ENCODE data around the gene NCOR2. TPM values are rescaled to one million over a fixed set of nuclear protein-coding genes. Genes with fewer than 3 reads are reported as not detected.
A peak's percentile ranks its signal among the peaks of the same experiment; 100 is the strongest.

Gene NCOR2
- total RNA-seq, 1 donor from 2014 or later = 134 TPM

GRCh38 chr12:124571556-124571955, 4.1 kb upstream of the NCOR2 start:
- peaks cover 14% of the 10 kb centered on the region in 2 donors for H3K4me1 ChIP-seq
- no peak overlapping the region for H3K27ac ChIP-seq
- H3K36me3 ChIP-seq = no peaks in the 10 kb centered on the region
- no peak for TF ChIP-seq CTCF (IDR thresholded peaks at IDR 0.05)
- intact Hi-C loops (cut with DNase I) = no loop called here
- H3K4me3 ChIP-seq = no peak overlapping the region
- peaks cover 0 to under 1% of the 10 kb centered on the region in 2 donors for H3K9me3 ChIP-seq
- no peak for DNase-seq (ENCODE audit: low spot score in 2 of 2)
- no peaks in the 10 kb centered on the region for H3K27me3 ChIP-seq

- Histone ChIP-seq H3K27ac (no peak overlapping the region), H3K4me3 (no peak overlapping the region), H3K36me3 (no peaks in the 10 kb centered on the region), H3K9me3 (no peaks in the 10 kb centered on the region), H3K27me3 (no peaks in the 10 kb centered on the region), H3K4me1 (peaks cover 14 to 16% of the 10 kb centered on the region in 2 donors)
- DNase-seq (ENCODE audit: low spot score in 2 of 2) = no peak
- intact Hi-C loops (cut with DNase I) = no loop called here
- TF ChIP-seq CTCF (IDR thresholded peaks at IDR 0.05) = no peak
Observed at GRCh38 chr12:124570810-124571209, 3.4 kb upstream of the NCOR2 start.

- no peaks in the 10 kb centered on the region for H3K27me3 ChIP-seq
- no peak for TF ChIP-seq CTCF (IDR thresholded peaks at IDR 0.05)
- no peak for DNase-seq (ENCODE audit: low spot score in 2 of 2)
- H3K9me3 ChIP-seq = no peaks in the 10 kb centered on the region
- peaks cover 16 to 29% of the 10 kb centered on the region in 2 donors for H3K4me1 ChIP-seq
- intact Hi-C loops (cut with DNase I) = loop anchor here (5.0 kb wide), 5 partner anchors 118 to 597 kb away; partner anchors contain the start of genes CCDC92 and ZNF664
- no peaks in the 10 kb centered on the region for H3K36me3 ChIP-seq
- no peak overlapping the region for H3K4me3 ChIP-seq
- peak overlapping the region; percentile 88 to 91 for H3K27ac ChIP-seq
Observed at GRCh38 chr12:124569375-124570148, 2.1 kb upstream of the NCOR2 start.

GRCh38 chr12:124568431-124569374, 1.3 kb upstream of the NCOR2 start:
- Histone ChIP-seq H3K4me3 (peak overlapping the region in 1 of 2 donors; percentile 75), H3K9me3 (no peaks in the 10 kb centered on the region), H3K4me1 (peaks cover 16 to 37% of the 10 kb centered on the region in 2 donors), H3K27me3 (no peaks in the 10 kb centered on the region), H3K36me3 (no peaks in the 10 kb centered on the region), H3K27ac (peak overlapping the region; percentile 88 to 91)
- peak; percentile 39 to 88 for DNase-seq (ENCODE audit: low spot score in 2 of 2)
- intact Hi-C loops (cut with DNase I) = loop anchor here (1.0 to 5.0 kb wide), 7 partner anchors 53 to 596 kb away; partner anchors contain the start of genes CCDC92 and ZNF664
- TF ChIP-seq CTCF (IDR thresholded peaks at IDR 0.05) = peak in 2 of 3 experiments; percentile 46 to 73

- no peaks in the 10 kb centered on the region for H3K27me3 ChIP-seq
- H3K36me3 ChIP-seq = no peaks in the 10 kb centered on the region
- no peaks in the 10 kb centered on the region for H3K9me3 ChIP-seq
- intact Hi-C loops (cut with DNase I) = loop anchor here (1.0 to 5.0 kb wide), 9 partner anchors 53 to 596 kb away; partner anchors contain the start of genes CCDC92 and ZNF664
- peak; percentile 83 to 96 for DNase-seq (ENCODE audit: low spot score in 2 of 2)
- peak overlapping the region; percentile 88 to 91 for H3K27ac ChIP-seq
- H3K4me1 ChIP-seq = peaks cover 16 to 44% of the 10 kb centered on the region in 2 donors
- TF ChIP-seq CTCF (IDR thresholded peaks at IDR 0.05) = no peak
- H3K4me3 ChIP-seq = peak overlapping the region; percentile 39 to 75
Observed at GRCh38 chr12:124567673-124568373, 411 bp upstream of the NCOR2 start.

All from ascending aorta (tissue), 2 donors.